GM21717 (cell line): ENCODE measurements around the gene ZDHHC3.
A peak's percentile ranks its signal among the peaks of the same experiment; 100 is the strongest.

Experiments used
- ATAC-seq: cut with Tn5 transposase; IDR thresholded peaks from one replicate; pipeline ENCODE4 v1.9.1; 2021; ENCODE audit warnings: mild to moderate bottlenecking, moderate library complexity; ENCODE audit not compliant: unreplicated experiment

The ZDHHC3 gene, protein sequence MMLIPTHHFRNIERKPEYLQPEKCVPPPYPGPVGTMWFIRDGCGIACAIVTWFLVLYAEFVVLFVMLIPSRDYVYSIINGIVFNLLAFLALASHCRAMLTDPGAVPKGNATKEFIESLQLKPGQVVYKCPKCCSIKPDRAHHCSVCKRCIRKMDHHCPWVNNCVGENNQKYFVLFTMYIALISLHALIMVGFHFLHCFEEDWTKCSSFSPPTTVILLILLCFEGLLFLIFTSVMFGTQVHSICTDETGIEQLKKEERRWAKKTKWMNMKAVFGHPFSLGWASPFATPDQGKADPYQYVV

DNA sequence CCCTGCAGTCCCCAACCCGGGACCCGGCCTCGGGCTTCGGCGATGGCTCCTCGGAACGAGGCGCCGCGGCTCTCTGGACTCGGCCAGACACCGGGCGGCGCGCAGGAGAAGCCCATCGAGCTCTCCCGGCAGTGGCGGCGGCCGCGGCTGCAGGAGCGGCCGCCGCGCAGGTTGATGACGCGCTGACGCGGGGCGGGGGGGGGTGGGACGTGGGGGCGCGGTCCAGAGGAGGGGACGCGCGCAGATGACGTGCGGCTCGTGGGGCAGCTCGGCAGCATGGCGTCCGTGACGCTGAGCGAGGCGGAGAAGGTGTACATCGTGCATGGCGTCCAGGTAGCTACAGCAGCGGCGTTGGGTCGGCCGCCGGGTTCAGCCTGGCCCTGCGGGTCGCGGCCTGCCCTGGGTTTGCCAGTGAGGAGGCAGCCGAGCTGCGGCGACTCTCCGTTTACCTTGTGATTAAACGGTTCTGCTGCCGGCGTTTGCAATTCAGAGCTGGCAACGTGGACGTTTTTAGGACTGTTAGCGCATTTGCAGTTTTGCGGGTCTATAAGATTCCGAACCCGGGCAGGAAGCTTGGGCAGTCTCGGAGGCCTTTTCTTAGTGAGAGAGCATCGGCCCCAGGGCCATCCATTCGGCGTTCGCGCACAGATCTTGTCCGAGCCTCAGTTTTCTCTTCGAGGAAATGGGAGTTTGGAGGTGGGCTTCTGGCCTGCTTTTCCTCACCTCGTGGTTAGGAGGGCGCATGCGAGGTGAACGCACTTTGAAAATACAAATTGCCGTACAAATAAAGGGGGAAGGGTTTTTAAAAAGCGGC lies at the start of gene ZDHHC3, which contains the start of gene EXOSC7:
Gene ZDHHC3, minus strand, starts transcription at position 173 of the 814 bp plus-strand sequence. CDS start 16,738 bp downstream, outside the sequence.
Gene EXOSC7, plus strand, starts transcription at position 243 of the 814 bp plus-strand sequence. Its CDS starts 34 bp downstream, at position 277.
- peak; percentile 68 for ATAC-seq

DNA sequence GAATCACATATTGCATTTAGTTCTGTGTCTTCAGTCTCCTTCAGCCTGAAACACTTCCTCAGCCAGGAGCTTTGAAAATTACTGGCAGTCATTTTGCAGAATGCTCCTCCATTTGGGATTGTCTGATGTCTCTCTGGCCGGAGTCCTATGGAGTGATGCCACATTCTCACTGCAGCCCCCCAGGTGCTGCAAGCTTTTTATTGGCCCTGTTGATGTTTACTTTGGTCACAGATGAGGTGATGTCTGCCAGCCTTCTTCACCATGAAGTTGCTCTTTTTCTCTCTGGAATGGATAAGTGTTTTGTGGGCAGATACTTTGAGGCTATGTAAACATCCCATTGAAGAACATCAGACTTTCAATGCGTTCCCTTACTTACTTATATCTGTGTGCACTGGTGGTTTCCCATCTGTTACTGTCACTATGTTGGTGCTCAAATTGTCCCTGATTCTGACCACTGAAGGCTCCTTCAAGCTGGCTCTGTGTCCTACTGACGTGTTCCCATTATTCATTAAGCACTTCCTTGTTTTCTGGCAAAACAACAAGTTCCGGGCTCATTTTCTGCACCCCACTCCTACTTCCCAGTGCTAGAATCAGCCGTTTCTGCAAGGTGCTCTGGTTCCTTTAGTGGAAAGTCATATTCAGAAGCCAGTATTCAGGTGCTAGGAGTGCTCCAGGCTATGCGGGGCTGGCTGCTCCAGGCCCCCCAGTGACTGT lies 48.7 kb upstream of the ZDHHC3 start:
- no peak for ATAC-seq

DNA sequence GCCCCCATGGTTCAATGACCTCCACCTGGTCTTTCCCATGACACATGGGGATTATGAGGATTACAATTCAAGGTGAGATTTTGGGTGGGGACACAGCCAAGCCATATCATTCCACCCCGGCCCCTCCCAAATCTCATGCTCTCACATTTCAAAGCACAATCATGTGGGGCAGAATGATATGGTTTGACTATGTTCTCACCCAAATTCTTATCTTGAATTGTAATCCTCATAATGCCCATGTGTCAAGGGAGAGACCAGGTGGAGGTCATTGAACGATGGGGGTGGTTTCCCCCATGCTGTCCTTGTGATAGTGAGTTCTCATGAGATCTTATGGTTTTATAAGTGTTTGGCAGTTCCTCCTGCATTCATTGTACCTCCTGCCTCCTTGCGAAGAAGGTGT lies 47.7 kb upstream of the ZDHHC3 start:
- no peak for ATAC-seq

DNA sequence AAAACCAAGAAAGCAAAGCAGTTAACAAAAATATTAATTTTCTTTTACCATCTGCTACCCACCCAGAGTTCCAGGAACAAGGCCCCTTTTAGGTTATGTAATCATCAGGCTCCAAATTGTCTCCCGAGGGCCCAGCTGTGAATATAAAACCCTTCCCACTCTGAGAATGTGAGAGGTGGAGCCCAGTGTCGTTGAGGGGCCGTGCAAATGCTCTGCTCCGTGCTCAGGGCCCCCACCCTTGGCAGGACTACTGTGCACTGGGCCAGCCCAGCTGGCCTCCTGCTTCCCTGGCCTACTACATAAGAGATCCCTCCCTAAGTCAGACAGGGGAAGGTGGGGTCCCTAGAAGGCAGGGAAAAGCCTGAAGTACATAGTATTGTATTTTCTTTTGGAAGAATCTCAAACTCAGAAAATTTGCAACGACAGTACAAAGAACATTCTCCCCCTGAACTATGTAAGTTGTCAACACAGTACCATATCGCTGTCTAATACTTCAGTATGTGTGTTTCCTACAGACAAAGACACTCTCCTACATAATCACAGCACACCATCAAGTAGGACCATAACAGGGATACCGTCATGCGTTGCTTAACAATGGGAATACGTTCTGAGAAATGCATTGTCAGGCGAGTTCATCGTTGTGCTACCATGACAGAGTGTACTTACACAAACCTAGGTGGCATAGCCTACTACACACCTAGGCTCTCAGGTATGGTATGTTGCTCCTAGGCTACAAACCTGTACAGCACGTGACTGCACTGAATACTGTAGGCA lies 45.7 kb upstream of the ZDHHC3 start:
- no peak for ATAC-seq

DNA sequence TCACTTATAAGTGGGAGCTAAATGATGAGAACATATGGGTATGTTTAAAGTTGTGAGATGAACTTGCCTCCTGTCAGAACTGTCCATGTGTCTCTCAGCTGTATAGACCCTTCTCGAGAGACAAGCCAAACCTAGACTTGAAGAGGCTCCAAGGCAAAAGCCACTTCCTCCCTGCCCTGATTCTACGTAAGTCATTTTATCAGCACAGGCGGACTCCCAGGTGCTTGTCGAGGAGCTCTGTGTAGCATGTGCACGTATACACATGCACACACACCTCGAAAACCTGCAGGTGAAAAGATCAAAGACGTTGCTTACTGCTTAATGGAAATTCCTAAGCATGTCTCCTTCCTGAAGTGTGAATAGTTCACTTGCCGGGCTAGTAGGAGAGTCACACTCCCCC lies 44.6 kb upstream of the ZDHHC3 start:
- no peak for ATAC-seq

DNA sequence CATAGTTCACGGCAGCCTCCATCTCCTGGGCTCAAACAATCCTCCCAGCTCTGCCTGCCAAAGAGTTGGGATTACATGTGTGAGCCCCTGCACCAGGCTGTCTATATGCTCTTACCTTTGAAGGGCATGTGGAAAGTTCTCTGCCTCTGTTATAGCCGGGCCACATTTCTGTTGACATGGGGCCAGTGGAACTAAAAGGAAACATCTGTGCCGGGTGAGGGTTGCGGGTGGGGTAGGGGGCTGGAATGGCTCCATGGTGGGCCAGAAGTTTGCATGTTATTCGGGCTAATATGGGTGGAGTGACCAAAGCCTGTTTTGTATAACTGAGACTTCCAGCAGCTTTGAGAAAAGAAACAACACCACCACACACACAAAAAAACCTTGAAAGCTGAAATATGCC lies 41.8 kb upstream of the ZDHHC3 start:
- ATAC-seq: no peak

DNA sequence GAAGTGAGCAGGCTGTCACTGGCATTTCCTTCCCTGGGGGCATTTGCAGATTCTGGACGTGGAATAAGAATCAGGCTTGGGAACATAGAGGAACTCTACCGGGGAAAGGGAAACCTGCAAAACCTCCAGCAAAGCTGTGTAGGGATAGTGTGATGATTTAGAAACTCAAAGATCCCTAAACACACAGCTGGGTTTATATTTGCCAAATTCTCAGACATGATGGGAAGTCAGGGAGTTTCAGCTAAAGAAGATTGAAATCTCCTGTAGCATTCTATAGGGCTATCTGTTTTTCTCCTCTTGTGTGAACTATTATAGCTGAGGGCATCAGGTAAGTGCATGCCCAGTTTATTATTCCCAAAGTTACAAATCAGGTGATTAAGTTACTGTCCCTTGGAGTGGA lies 40.9 kb upstream of the ZDHHC3 start:
- no peak for ATAC-seq

DNA sequence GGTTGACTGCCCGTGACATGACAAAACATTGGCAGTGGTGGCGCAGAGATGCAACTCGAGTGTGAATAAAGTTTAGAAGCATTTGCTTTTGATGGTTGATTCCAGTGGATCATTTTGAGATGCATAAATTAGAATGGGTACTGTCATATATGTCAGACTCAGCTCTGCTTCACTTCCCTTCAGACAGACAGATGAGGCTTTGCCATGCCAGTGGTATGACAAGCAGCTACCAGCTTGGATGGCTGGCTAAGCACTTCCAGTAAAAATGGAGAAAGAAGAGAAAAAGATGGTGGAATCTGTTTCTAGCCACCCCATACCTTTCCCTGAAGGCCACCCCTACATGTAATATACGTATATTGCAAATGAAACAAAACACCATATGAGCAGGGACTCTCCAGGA lies 36.6 kb upstream of the ZDHHC3 start:
- ATAC-seq: no peak

DNA sequence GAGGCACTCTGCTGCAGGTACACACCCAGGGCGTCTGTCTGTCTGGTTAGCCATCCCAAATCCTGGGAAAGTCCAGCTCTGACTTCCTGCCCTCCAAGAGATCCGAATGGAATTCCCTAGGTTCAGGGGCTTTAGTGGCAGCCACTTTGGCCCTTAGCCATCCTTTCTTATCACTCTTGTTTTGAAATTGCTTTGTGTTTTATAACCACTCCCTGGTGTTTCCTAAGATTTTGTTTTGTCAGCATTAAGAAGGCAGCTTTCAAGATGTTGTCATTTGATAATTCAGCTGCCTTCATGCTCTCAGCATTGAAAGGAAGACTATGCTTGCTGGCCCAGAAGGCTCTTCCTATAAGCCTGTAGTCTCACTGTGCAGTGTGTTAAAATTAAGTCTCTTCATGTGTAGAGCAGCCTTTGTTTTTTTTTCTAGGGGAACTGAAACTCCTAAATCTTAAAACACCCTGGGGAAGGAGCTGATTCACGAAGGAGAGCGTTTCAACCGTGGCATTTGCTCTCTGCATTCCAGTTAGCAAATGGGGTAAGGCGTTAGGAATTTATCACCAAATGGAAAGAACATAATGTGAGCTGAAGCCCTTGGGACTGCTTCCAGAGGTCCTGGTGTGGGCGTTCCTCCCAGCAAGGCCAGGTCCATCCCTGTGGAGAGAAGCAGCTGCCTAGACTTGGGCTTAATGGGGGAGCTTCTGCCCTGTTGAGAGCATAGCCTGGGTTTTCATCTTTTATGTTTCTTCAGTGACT lies 36.0 kb upstream of the ZDHHC3 start:
- no peak for ATAC-seq

DNA sequence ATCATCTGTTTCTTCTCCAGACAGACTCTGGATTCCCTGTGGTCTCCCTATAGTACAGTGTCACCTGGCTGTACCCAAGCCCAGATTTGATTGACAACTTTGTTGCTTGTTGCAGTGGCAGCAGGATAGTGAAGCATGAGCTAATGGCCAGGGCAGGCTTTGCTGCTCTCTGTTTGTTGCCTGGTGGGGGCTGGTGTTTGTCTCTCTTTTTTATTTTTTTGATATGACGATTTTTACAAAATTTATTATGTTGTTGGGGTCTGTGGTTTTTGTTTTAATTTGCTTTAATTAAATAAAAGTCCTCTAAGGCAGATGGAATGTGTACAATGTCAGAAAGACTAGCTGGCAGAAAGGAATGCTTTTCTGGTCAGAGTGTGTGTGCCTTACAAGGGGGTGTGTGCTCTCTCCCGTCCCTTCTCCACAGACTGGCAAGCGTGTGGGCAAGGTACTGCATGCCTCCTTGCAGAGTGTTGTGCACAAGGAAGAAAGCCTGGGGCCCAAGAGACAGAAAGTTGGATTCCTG lies 34.9 kb upstream of the ZDHHC3 start:
- ATAC-seq: no peak

DNA sequence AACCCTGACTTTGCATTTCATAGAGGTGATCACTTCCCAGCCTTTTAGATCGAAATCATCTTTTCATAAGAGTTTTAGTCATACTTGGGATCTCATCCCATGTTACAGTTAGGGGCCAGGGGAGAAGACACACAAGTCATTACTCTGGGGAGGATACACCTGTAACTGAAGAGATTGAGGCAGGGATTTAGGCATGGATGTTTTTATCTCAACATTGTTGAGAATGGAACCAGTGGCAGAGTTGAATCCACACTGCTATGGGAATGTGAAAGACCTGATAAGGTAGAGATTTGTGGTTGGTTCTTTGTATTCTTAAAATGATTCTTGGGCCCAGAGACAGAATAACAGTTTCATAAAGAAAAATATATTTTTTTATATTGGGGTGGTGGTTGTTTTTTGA lies 33.9 kb upstream of the ZDHHC3 start:
- no peak for ATAC-seq

DNA sequence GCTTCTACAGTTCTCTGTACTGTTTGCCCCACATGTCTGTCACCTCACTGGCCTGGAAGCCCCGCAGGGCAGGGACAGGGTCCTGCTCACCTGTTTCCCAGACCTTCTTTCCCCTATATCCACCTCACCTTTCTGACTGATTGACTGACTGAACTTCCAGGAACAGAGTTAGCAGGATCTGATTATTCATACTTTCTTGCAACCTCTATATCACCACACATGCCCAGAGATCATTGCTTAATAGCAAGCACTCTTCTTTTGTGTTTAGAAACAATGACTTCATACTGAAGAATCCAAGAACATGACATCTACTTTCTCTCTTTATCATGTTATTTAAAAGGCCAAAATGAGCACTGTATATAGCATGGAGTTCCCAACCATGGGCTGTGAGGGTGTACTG lies 32.1 kb upstream of the ZDHHC3 start:
- no peak for ATAC-seq

DNA sequence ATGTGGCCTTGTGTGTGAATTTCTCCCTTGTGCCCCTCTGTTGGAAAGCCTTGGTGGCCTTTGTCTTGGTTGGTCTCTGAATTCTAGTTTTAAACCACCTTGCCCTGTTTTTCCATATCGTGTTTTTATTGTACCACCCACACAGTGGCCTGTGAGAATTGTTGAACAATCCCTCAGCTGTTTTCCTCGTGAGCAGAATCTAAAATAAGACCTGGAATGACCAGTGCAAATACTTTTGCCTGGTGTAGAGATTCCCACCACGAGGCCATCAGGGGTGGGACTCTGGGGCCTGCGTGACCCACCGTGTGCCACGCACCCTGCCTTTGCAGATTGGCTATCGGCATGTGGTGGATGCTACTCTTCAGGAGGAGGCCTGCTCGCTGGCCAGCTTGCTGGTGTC lies 31.1 kb upstream of the ZDHHC3 start:
- ATAC-seq: no peak

DNA sequence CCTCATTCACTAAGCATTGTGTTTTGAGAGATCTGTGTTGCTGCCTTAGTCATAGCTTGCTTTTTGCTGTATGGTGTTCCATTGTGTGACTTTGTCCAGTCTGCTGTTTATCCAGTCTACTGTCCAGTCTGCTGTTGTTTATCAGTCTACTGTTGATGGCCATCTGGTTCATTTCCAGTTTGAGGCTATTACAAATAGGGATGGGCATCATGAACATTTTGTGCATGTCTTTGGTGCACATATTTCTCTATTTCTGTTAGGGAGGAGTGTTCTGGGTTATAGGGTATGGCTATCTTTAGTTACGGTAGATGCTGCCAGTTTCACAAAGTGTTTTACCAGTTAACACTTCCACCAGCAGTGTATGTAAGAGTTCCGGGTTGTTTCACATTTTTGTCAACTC lies 27.9 kb upstream of the ZDHHC3 start:
- no peak for ATAC-seq

DNA sequence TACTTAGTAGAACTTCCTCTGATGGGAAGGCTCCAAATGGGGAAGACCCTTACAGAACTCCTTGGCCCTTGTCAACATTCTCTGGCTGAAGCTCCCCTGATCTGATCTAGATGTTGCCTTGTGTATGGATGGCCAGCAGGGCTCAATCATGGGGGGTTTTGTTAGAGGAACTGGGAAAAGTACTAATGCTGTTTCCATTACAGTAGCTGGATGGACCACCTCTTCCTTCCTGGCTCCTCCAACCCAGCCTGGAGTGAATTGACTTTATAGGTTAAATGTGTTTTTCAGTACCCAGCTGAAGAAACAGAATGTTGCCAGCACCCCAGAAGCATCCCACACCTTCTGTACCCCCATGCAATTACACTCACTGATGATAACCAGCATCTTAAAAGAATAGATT lies 27.4 kb upstream of the ZDHHC3 start:
- no peak for ATAC-seq

DNA sequence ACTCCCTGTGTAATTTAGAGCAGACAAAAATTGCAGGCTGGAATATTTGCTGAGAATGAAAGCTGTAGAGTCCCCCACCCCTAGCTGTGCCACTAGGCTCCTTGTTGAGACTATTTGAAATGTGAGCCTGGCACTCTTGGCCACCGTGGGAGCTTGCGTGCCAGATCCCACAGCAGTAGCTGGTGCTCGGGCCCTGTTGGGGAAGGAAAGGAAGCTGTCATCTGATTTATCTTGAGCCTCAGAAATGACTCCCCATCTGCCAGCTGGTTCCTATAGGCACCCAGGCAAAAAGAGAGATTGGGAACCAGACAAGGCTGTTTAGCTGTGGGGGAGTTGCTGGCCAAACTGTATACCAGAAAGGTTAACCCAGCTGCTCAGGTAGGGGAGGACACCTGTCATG lies 26.7 kb upstream of the ZDHHC3 start:
- no peak for ATAC-seq

DNA sequence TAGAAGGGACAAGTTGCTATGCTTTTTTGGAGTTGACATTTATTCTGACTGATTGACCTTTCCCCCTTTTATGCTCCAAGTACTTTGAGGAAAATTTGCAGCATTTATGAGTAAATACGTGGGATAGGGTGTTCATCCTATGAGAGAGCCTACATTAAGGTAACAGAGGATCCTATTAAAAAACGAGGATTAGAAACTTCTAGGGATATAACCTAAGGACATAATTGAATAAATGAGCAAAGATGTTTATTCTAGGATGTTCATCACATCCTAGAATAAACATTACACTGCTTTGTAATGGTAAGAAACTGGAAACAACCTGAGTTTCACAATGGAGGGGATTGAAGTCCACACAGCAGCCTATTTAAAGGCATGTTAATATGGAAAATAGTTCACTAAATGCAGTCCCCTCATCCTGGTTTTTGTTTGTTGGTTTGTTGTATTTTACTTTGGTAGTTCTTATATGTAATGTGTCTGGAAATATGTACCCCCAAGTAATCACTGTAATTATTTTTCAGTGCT lies 26.2 kb upstream of the ZDHHC3 start:
- no peak for ATAC-seq

DNA sequence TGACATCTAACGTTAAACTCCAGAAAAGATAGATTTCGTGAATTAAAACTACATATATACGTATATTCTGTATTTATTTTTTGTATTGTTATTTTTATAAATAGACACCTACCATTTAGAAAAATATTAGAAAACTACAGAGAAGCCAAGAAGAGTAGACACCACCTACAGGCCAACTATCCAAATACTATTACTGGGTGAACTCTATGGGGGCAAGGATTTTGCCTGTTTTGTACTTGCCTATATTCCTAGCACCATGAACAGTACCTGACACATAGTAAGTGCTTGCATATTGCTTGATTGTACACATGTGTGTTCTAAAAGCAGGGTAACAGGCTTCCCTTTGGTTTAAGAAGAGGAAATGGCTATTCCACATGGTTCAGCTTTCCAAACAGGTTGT lies 25.8 kb upstream of the ZDHHC3 start:
- no peak for ATAC-seq

DNA sequence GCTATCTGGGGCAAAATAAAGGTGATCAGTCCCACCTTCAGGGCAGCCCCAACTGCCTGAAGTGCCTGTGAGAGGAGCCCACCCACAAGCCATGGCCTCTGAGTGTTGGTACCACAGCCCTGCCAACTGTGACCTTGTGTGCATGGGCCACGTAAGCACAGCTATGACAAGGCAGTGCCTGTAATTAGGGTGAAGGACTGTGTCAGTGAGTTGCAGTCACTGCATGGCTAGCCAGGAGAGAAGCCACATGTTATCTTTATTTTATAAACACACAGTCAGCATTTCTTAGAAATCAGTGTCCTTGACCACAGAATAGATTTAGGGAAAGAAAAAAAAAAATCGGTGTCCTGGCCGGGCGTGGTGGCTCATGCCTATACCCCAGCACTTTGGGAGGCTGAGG lies 24.8 kb upstream of the ZDHHC3 start:
- no peak for ATAC-seq

DNA sequence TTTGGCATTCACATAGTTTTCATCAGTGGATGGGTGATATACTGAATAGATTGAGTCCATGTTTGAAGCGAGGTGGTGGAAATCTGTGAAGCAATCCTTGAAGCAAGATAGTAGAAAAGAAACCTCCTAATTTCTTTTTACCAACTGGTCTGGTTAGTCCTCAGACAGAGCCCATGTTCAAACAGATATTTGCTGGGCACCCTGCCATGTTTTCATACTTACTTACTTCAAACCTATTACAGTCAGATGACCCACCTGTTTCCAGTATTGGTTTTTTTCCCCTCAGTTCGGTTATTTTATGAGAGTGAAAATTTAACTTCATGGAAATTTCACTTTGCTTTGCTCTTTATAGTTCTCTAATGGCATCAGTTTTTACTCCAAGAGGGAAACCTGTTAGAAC lies 23.8 kb upstream of the ZDHHC3 start:
- no peak for ATAC-seq
